ENCODE results near the gene GALNT9.

DNA sequence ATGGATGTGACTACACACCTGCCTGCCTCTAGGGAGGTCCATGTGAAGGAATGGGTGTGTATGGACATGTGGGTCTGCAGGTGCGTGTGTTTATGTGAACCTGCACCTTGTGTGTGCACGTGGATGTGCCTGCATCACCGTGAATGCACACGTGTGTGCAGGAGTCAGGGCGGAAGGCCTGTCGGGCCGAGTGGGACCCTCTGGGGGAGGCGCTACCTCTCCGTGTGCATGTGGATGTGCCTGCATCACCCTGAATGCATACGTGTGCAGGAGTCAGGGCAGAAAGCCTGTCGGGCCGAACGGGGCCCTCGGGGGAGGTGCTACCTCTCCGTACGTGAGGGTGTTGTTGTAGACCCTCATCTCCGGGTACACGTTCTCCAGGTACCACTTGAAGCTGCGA is 128.6 kb downstream of the GALNT9 start:
- TF ChIP-seq, protein P1, sequence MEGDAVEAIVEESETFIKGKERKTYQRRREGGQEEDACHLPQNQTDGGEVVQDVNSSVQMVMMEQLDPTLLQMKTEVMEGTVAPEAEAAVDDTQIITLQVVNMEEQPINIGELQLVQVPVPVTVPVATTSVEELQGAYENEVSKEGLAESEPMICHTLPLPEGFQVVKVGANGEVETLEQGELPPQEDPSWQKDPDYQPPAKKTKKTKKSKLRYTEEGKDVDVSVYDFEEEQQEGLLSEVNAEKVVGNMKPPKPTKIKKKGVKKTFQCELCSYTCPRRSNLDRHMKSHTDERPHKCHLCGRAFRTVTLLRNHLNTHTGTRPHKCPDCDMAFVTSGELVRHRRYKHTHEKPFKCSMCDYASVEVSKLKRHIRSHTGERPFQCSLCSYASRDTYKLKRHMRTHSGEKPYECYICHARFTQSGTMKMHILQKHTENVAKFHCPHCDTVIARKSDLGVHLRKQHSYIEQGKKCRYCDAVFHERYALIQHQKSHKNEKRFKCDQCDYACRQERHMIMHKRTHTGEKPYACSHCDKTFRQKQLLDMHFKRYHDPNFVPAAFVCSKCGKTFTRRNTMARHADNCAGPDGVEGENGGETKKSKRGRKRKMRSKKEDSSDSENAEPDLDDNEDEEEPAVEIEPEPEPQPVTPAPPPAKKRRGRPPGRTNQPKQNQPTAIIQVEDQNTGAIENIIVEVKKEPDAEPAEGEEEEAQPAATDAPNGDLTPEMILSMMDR (conservative IDR thresholded peaks at IDR 0.05; ENCODE audit: low read depth, low read length), result no peak
- no peak for TF ChIP-seq EZH2 (IDR thresholded peaks at IDR 0.05; ENCODE audit: low read length, unreplicated experiment)
- TF ChIP-seq EZH2phosphoT487 (IDR thresholded peaks at IDR 0.05; ENCODE audit: borderline replicate concordance, low read length), result no peak
